Measurements from ENCODE around the gene ZC3H18. TPM values are rescaled to one million over a fixed set of nuclear protein-coding genes. Genes with fewer than 3 reads are reported as not detected.

The ZC3H18 gene
- total and polyA plus RNA-seq, 2 experiments from 2014 or later, result 30.0 to 40.7 TPM

- peaks cover 7% of the 10 kb centered on the region for H3K4me1 Mint-ChIP-seq
- peaks cover 3% of the 10 kb centered on the region; the same call in 2 of the 3 replicates for H3K36me3 Mint-ChIP-seq (ENCODE audit: low read depth)
- no peaks in the 10 kb centered on the region for H3K27me3 ChIP-seq (ENCODE audit: insufficient read depth)
Observed at GRCh38 chr16:88681084-88681680, 111.0 kb downstream of the ZC3H18 start.

More at GRCh38 chr16:88681084-88681680, 111.0 kb downstream of the ZC3H18 start:
- 0 out of 2 replicates have a peak overlapping the region, but pooled peaks have one; percentile 70 for H3K27ac Mint-ChIP-seq
- H3K4me3 Mint-ChIP-seq, result no peak overlapping the region
- no peaks in the 10 kb centered on the region for H3K9me3 Mint-ChIP-seq
- Histone ChIP-seq H3K4me3 (no peak overlapping the region), H3K36me3 (ENCODE audit: insufficient read depth) (no peaks in the 10 kb centered on the region; the same call in 1 of the 2 replicates), H3K9me2 (ENCODE audit: insufficient read depth) (no peaks in the 10 kb centered on the region), H2AFZ (no peak overlapping the region), H3K4me2 (no peak overlapping the region), H3K27ac (ENCODE audit: low read depth) (no peak overlapping the region), H3K4me1 (ENCODE audit: insufficient read depth) (peaks cover 9% of the 10 kb centered on the region), H3K79me2 (replicated peaks; ENCODE audit: insufficient read depth) (peaks cover 4% of the 10 kb centered on the region), H3F3A (replicated peaks; ENCODE audit: low read depth) (no peaks in the 10 kb centered on the region; the same call in 1 of the 2 replicates), H4K20me1 (replicated peaks; ENCODE audit: insufficient read depth) (0 out of 2 replicates have a peak, but pooled peaks cover 5% of the 10 kb centered on the region)
- DNase-seq (ENCODE audit: low spot score) (peak; percentile 76), ATAC-seq (peak; percentile 52)
- no peak for TF ChIP-seq ZNF331 (CRISPR knock-in tag; IDR thresholded peaks at IDR 0.05; ENCODE audit: low read depth)
- TF ChIP-seq ZNF462 (CRISPR knock-in tag; IDR thresholded peaks at IDR 0.05), result no peak
- TF ChIP-seq, protein P1, sequence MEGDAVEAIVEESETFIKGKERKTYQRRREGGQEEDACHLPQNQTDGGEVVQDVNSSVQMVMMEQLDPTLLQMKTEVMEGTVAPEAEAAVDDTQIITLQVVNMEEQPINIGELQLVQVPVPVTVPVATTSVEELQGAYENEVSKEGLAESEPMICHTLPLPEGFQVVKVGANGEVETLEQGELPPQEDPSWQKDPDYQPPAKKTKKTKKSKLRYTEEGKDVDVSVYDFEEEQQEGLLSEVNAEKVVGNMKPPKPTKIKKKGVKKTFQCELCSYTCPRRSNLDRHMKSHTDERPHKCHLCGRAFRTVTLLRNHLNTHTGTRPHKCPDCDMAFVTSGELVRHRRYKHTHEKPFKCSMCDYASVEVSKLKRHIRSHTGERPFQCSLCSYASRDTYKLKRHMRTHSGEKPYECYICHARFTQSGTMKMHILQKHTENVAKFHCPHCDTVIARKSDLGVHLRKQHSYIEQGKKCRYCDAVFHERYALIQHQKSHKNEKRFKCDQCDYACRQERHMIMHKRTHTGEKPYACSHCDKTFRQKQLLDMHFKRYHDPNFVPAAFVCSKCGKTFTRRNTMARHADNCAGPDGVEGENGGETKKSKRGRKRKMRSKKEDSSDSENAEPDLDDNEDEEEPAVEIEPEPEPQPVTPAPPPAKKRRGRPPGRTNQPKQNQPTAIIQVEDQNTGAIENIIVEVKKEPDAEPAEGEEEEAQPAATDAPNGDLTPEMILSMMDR (conservative IDR thresholded peaks at IDR 0.05; ENCODE audit: low read depth in 2 of 2), result peak; percentile 64 to 84
- H3K27me3 Mint-ChIP-seq (ENCODE audit: insufficient read depth, low read depth, poor library complexity), result peaks cover 21% of the 10 kb centered on the region

Other genes with a start within 250 kb of the ZC3H18 start
- 1.4 and 1.9 TPM in 2 replicates for gene ZNF469, start 187.4 kb upstream of the ZC3H18 start, total RNA-seq (2014; rRNA removed; shearing (Covaris generic))
- gene ZNF469, start 187.4 kb upstream of the ZC3H18 start, polyA plus RNA-seq (2016; fragmentation: Nextera tagmentation; extraction: Ambion mirVana), result 0.23 and 0.26 TPM in 2 replicates
- gene ZFPM1, start 117.1 kb upstream of the ZC3H18 start, total RNA-seq (2014; rRNA removed; shearing (Covaris generic)), result 2.2 and 2.4 TPM in 2 replicates
- gene ZFPM1, start 117.1 kb upstream of the ZC3H18 start, polyA plus RNA-seq (2016; fragmentation: Nextera tagmentation; extraction: Ambion mirVana), result 0.53 and 0.61 TPM in 2 replicates
- 2.7 and 5.1 TPM in 2 replicates for gene IL17C, start 68.2 kb downstream of the ZC3H18 start, total RNA-seq (2014; rRNA removed; shearing (Covaris generic))
- 2.3 and 3.9 TPM in 2 replicates for gene IL17C, start 68.2 kb downstream of the ZC3H18 start, polyA plus RNA-seq (2016; fragmentation: Nextera tagmentation; extraction: Ambion mirVana)
- 228 and 275 TPM in 2 replicates for gene CYBA, start 80.7 kb downstream of the ZC3H18 start, total RNA-seq (2014; rRNA removed; shearing (Covaris generic))
- 281 and 285 TPM in 2 replicates for gene CYBA, start 80.7 kb downstream of the ZC3H18 start, polyA plus RNA-seq (2016; fragmentation: Nextera tagmentation; extraction: Ambion mirVana)
- 144 and 149 TPM in 2 replicates for gene MVD, start 92.7 kb downstream of the ZC3H18 start, total RNA-seq (2014; rRNA removed; shearing (Covaris generic))
- gene MVD, start 92.7 kb downstream of the ZC3H18 start, polyA plus RNA-seq (2016; fragmentation: Nextera tagmentation; extraction: Ambion mirVana), result 94.2 and 95.3 TPM in 2 replicates
- 19.2 and 19.4 TPM in 2 replicates for gene SNAI3, start 116.1 kb downstream of the ZC3H18 start, total RNA-seq (2014; rRNA removed; shearing (Covaris generic))
- 10.0 and 10.3 TPM in 2 replicates for gene SNAI3, start 116.1 kb downstream of the ZC3H18 start, polyA plus RNA-seq (2016; fragmentation: Nextera tagmentation; extraction: Ambion mirVana)
- gene RNF166, start 136.0 kb downstream of the ZC3H18 start, total RNA-seq (2014; rRNA removed; shearing (Covaris generic)), result 39.6 and 43.4 TPM in 2 replicates
- gene RNF166, start 136.0 kb downstream of the ZC3H18 start, polyA plus RNA-seq (2016; fragmentation: Nextera tagmentation; extraction: Ambion mirVana), result 24.9 and 27.8 TPM in 2 replicates
- 15.4 and 22.3 TPM in 2 replicates for gene CTU2, start 136.1 kb downstream of the ZC3H18 start, total RNA-seq (2014; rRNA removed; shearing (Covaris generic))
- 25.7 and 33.6 TPM in 2 replicates for gene CTU2, start 136.1 kb downstream of the ZC3H18 start, polyA plus RNA-seq (2016; fragmentation: Nextera tagmentation; extraction: Ambion mirVana)
- gene PIEZO1, start 214.8 kb downstream of the ZC3H18 start, total RNA-seq (2014; rRNA removed; shearing (Covaris generic)), result 56.2 and 70.1 TPM in 2 replicates
- gene PIEZO1, start 214.8 kb downstream of the ZC3H18 start, polyA plus RNA-seq (2016; fragmentation: Nextera tagmentation; extraction: Ambion mirVana), result 29.6 and 30.4 TPM in 2 replicates
- 114 and 187 TPM in 2 replicates for gene CDT1, start 233.4 kb downstream of the ZC3H18 start, total RNA-seq (2014; rRNA removed; shearing (Covaris generic))
- 32.6 and 36.1 TPM in 2 replicates for gene CDT1, start 233.4 kb downstream of the ZC3H18 start, polyA plus RNA-seq (2016; fragmentation: Nextera tagmentation; extraction: Ambion mirVana)
- 250 and 258 TPM in 2 replicates for gene APRT, start 241.5 kb downstream of the ZC3H18 start, total RNA-seq (2014; rRNA removed; shearing (Covaris generic))
- gene APRT, start 241.5 kb downstream of the ZC3H18 start, polyA plus RNA-seq (2016; fragmentation: Nextera tagmentation; extraction: Ambion mirVana), result 522 and 536 TPM in 2 replicates